Erythroblast (primary cell): Measurements from ENCODE around the gene SLC12A8.

ENCODE experiments used
- GATA1 ChIP-seq: IDR thresholded peaks from 2 replicates; pipeline ENCODE4 v1.6.1; 2011; ENCODE audit warnings: low read depth, mild to moderate bottlenecking, control low read depth, low read length, moderate library complexity
- POLR2A ChIP-seq: IDR thresholded peaks from 2 replicates; pipeline ENCODE4 v1.6.1; 2011; ENCODE audit warnings: mild to moderate bottlenecking, low read length

DNA sequence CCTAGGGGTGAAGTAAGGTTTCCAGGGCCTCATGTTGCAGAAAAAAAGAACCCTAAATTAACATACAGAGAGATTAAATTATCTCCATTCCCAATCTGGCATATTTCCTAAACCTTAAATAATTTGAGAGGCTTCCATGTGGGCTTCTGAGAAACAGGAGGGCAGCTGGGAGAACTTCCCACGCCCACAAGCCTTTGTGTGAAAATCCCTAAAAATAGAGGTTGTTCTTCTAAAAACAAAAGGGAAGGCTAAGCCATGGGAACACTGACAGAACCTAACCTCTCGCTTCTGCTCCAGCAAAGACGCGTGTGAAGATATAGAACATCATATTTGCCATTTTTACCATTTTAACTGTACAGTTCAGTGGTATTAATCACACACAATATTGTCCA, 812 bp upstream of the SLC12A8 start:
- TF ChIP-seq POLR2A (no peak), GATA1 (no peak)
